D721Med (cell line): ENCODE data around the gene PSMF1.

Source experiments
- DNase-seq: peaks from one replicate; pipeline ENCODE4 v3.0.0; 2011; ENCODE audit warnings: low spot score; ENCODE audit not compliant: insufficient read length
- FAIRE-seq: peaks from 2 replicates; lab custom pipeline; 2011; peaks lifted over from hg19 to GRCh38; lab: Jason Lieb, UNC
- CTCF ChIP-seq: IDR thresholded peaks from 2 replicates; pipeline ENCODE4 v1.5.1; 2012; ENCODE audit warnings: mild to moderate bottlenecking, control low read depth; ENCODE audit not compliant: insufficient read depth; ENCODE audit errors: missing control alignments

Gene PSMF1

GRCh38 chr20:1169224-1169623 is 50.8 kb downstream of the PSMF1 start:
- DNase-seq: no peak
- TF ChIP-seq CTCF: no peak
- FAIRE-seq: no peak

DNA sequence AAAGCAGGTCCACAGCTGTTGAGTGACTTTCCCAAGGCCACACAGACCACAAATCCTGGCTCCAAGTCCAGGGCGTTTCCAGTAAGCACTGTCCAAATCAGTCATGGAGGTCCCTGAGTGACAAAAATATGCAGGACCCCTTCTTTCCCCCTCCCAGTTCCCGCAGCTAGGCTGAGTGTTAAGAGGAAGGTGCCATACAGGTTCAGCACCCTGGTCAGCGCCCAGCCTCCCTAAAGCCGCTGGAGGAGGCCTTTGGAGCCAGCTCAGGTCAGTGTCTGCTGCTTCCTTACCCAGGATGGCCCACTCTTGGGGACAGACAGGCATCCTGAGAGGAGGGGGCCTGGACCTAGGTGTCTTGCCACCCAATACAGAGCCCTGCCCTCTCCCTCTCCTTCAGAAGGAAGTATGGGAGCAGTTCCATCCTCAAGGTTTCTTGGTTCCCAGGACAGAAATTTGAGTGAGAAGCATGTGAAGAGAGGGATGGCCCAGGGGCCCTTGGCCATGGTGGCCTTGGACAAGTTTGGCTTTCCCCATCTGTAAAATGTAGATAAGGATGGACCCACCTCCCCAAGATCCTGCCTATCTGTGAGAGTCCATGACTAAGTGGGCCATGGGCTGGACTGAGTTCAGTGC is 53.2 kb downstream of the PSMF1 start:
- FAIRE-seq (no peak), DNase-seq (no peak)
- no peak for TF ChIP-seq CTCF

- no peak for TF ChIP-seq CTCF
- FAIRE-seq (no peak), DNase-seq (no peak)
These were observed 55.3 kb downstream of the PSMF1 start for GRCh38 chr20:1173698-1174097.

DNA sequence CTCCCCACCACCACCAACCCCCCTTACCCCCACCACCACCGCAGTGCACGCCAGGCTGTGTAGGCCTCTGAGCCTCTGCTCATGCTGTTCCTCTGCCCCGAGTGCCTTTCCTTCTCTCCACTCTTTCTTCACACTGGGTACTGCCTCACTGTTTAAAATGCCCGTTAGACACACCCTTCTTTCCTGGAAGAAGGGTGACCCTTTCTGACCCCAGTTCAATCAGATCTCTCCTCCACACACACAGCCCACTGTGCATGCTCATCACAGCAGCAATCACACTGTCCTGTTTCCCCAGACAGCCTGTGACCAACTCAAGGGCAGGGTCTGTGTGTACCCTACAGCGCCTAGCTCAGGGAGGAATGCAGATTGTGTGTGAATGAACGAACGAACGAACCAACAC is 56.4 kb downstream of the PSMF1 start:
- no peak for DNase-seq
- FAIRE-seq: no peak
- no peak for TF ChIP-seq CTCF

GRCh38 chr20:1177680-1178079 is 59.3 kb downstream of the PSMF1 start:
- FAIRE-seq (no peak), DNase-seq (no peak)
- TF ChIP-seq CTCF: peak; percentile 7

DNA sequence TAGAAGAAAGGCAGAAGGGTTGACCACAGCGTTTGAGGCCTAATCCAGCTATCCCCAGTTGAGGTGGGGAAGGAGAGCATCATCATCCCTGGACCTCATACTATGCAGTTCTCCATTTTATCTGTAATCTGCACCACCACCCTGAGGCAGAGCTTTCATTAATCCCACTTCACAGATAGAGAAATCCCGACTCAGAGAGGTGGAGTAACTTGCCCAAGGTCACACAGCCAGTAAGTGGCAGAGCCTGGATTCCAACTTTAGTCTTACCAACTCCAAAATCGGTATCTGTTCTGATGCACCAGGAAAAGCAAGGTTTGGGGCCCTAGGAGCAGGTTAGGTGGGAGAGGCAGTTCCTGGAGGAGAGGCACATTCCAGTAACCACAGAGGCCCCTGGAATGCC is 59.7 kb downstream of the PSMF1 start:
- no peak for FAIRE-seq
- no peak for TF ChIP-seq CTCF
- DNase-seq: no peak

GRCh38 chr20:1178623-1179022 is 60.2 kb downstream of the PSMF1 start:
- TF ChIP-seq CTCF: no peak
- FAIRE-seq: no peak
- DNase-seq: no peak
